HG03025 (cell line): Measurements from ENCODE around the gene PROSER3.
"Not testable (repeated sequence)": the region's sequence is repeated elsewhere in the genome, so short reads cannot be mapped to it uniquely, and the experiment has no call there.

Experiments
- ATAC-seq: cut with Tn5 transposase; IDR thresholded peaks from one replicate; pipeline ENCODE4 v1.9.1; 2021; ENCODE audit warnings: mild to moderate bottlenecking, moderate library complexity; ENCODE audit not compliant: unreplicated experiment, low FRiP score

Gene PROSER3

DNA sequence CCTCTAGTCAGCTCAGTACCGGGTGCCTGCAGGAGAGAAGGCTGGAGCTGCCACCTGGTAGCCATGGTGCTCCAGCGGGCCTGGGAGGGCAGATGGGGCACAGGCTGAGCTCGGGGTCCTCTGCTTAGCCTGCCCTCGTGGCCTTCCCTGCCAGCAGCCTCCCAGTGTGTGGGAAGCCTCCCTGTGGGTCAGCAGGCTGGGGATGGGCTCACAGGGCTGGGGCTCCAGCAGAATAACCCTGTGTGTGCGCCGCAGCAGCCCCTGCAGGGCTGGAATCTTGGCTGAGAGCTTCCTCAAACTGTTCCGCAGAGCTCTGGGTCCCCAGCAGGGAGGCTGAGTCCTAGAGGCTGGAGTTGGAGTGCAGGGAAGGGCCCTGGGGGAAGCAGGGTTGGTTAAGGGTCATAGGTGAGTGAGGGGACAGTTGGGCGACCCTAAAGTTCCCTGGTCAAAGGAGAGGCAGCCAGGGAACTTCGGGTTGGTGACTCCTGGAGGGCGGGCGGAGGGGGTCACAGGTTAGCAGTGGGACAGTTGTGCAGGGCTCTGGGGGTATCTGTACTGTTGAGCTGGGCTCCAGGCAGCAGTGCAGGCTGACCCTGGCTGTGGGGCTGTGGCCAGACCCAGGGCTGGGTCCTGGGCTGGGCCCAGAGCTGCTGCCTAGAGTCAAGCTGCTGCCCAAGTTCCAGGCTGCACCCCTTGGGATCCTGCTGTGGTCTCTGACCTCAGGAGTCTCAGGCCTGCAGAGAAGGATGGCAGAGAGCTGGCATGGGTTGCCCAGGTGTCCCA lies 31.4 kb downstream of the PROSER3 start:
- no peak for ATAC-seq

DNA sequence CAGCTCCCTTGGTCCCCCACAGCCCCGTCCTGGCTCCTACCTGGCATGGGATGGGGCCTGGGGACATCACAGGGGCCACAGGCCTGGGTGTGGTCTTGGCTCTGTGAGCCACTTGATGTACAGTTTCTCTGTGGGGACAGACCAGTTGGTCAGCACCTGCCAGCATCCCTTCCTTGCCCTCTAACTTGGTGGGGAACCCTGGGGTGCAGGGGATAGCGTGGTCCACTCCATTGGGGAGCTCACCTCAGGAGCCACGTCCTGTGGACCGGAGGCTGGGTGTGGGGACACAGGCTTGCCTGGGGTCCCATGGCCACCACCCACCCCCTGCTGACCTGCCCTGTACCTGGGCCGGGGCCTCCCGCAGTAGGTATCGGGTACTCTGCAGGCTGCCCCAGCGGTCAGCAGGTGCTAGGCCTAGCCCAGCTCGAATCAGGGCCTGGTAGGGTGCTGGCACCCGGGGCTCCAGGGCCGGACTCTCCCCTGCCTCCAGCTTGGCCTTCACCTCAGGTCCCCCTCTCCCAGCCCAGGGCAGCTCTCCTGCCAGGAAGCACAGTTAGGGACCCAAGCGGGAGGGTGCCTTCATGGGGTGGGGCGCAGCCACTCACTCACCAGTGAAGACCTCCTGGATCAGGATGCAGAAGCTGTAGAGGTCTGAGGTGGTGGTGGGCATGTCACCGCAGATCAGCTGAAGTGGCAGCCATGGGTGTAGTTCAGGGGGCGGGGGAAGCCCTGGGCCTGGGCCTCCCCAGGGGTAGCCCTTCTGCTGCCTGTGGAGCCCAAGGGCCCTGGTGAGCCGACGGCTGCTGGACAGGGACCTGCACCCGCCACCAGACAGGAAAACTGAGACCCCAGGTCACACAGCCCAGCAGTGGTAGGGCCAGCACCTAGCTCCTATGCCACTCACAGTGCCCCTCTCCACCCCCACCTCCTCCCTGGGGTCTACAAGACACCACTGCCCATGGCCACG lies 32.3 kb downstream of the PROSER3 start:
- ATAC-seq: no peak

DNA sequence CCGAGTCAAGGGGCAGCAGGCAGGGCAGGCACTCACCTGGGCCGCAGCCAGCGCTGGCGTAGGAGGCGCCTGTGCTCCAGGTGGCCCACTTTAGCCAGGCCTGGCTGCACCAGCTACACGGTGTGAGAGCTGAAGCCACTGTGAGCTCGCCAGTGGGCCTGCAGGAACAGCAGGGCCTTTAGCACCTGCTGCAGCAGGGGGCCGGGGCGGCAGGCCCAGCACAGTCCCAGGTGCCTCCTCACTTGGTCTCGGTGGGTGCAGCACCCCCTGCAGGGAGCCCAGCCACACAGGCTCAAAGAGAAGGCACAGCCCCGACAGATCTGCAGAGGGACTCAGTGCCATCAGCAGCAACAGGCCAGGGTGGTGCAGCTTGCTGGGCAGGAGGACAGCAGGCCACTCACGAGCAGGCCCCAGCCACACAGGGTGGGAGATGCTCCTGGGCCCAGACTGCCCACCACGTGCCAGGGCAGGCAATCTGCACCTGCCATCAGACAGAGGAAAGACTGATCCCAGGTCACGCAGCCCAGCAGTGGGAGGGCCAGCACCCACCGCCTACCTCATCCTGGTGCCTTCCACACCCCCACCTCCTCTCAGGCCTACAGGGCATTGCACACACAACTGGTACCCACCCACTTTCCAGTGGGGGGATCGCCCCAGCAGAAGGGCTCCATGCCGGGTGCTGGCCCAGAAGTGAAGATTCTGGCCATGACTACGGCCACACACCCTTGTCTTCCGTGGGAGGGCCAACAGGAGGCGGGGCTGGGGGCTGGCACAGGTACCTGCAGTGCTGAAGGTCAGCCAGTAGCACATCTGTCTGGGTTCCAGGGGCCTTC lies 33.2 kb downstream of the PROSER3 start:
- no peak for ATAC-seq

DNA sequence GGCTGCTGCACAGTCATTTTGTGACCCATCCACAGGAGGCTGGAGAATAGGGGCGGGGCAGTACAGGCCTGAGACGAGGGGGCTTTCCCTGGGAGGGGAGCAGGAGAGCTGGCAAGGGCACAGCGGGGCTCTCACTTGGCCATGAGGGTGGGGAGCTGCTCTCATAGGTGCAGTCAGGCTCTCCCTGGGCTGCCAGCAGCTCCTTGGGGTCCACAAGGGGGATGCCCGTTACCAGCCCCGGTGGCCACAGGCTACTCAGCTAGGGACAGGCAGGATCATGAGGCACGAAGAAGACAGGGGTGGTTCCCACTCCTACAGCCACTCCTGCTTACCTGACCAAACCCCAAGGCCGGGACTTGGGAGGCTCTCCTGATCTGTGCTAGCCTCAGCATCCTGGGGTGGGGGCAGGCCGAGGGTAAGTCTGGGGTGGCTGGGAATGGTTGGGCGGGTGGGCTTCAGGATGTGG lies 33.9 kb downstream of the PROSER3 start:
- no peak for ATAC-seq

DNA sequence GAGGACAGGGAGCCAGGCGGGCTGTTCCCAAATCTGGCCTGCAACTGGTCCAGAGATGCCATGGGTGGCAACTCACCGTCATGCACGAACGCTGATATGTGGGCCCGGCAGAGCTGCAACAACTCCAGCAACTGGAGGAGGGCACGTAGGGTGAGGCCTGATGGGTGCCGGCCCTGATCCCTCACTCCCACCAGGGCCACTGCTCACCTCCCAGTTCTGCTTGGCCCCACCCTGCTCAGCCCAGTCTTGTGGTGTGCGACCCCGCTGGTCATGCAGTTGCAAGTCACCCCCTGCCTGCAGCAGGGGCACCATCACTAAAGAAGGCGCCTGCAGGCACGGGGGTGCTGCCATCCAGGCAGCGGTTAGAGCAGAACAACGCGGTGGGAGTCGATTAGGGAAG lies 34.3 kb downstream of the PROSER3 start:
- ATAC-seq: no peak

DNA sequence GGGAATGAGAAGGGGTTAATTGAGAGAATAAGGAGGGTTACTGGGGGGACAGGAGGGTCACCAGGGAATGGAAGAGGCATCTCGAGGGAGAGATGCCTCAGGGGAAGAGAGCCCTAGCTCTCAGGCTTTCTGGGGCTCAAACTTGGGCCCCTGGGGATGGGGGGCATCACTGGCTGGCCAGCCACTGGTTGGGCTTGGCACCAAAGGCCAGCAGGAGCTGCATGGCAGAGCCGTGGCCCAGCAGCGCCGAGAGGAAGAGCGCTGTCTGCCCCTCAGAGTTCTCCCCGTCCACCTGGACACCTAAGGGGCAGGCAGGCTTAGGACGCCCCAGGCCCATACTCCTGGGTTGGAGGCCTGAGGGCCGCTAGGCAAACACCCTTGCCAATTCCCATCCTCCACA lies 34.9 kb downstream of the PROSER3 start:
- no peak for ATAC-seq

DNA sequence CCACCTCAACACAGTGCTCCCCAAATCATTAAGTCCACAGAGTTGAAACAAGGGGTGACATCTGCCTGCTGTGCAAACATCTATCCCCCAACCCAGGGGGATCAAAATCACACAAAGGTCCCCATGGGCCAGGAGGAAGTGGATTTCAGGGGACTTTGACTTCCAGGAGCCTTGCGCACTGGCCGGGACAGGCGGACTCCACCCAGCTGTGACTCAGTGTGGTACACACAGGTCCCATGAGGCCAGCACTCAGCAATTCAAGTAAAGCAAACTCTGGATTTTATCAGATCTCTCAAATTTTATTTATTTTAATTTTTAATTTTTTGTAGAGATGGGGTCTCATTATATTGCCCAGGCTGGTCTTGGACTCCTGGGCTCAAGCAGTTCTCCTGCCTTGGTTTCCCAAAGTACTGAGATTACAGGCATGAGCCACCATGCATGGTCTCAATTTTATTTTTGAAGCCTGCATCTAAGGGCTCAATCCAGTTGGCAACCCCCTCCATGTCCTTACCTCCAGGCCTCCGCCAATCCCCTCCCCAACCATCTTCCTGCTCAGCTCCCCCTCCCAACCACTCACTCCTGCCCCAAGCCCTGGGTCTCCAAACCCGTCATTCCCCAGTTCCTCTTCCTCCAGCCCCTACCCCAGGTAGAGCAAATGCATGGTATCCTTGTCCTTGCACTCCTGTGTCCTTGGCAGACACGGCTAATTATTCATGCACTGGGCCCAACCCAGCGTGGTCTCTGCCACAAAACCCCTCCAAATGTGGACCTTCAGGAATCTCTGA lies 35.6 kb downstream of the PROSER3 start:
- no peak for ATAC-seq

DNA sequence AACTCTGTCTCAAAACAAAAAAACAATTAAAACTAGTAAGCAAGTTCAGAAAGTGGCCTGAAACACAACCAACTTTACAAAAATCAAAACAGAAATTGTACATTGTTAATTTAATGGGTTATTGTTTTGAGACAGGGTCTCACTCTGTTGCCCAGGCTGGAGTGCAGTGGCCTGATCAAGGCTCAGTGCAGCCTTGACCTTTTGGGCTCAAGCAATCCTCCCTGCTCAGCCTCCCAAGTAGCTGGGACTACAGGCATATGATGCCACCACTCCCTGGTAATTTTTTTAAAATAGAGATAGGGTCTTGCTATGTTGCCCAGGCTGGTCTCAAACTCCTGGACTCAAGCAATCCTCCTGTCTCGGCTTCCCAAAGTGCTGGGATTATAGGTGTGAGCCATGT lies 37.6 kb downstream of the PROSER3 start:
- ATAC-seq: not testable (repeated sequence)

DNA sequence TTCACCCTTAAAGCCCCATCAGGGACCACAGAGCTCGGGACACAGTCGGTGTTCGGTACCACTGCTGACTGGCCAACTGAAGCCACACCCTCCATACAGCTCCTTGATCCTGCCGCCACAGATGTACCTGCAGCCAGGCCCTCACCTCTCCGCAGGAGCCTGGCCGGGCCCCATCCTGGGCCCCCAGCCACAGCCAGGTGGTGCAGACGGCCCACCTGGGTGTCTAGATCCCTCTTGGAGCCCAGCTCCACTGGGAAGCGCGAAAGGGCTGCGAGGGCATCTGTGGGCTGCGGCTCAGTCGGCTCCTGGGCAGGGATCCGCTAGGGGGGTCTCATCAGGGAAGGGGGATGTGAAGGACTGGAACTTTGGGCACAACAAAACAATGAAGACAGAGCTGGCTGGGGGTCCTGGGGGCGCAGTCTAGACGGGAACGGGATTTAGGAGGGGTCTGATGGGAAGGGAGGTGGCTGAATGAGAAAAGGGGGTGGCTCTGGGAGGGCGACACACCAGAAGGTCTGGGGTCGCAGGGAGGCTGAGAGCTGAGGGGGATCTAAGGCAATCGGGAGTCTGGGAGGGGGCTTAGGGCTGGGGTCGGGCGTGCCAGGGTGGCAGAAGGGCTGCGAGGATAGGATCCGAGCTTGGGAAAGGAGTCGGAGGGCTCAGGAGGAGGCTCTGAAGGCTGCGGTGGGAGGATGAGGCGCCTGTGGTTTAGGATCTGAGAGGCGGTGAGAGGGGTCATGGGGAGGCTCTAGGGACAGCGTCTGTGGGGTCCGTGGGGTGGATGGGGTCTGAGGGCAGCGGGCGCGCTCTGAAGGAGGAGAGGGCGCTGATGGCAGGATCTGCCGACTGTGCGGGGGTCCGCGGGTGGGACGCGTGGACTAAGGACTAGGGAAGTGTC lies 38.9 kb downstream of the PROSER3 start:
- ATAC-seq: no peak

DNA sequence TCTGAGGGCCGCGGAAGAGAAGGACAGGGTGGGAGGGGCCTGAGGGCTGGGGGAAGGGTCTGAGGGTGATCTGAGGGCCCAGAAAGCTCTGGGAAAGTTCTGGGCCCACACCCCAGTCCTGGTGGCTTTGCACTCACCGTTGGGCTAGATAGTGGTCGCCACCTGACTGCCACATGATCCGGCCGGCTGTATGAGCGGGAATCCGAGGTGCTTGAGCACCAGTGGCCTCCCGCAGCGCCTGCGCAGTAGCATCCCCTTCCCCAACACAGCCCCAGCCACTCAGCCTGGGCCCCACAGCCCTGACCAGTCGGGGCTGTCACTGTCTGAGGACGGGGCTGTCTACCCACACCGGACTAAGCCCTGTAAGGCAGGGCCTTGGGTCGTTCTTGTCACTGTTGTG lies 39.7 kb downstream of the PROSER3 start:
- ATAC-seq: no peak

DNA sequence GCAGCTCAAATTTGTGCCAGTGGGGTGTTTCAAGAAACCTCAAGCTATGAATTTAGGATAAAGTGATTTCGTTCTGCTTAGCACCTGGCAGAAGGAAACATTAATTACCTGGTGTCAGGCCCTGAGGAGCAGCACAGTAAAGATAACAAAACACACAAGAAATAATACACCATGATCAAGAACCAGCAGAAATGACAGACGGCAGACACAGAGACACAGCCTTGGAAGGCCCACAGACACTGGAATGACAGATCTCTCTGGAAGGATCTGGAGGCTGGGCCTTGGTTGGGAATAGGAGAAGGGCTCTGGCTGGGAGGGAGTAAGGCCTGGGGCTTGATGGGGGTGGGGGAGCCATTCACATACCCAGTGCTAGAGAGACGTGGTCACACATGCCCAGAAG lies 43.9 kb downstream of the PROSER3 start:
- no peak for ATAC-seq

DNA sequence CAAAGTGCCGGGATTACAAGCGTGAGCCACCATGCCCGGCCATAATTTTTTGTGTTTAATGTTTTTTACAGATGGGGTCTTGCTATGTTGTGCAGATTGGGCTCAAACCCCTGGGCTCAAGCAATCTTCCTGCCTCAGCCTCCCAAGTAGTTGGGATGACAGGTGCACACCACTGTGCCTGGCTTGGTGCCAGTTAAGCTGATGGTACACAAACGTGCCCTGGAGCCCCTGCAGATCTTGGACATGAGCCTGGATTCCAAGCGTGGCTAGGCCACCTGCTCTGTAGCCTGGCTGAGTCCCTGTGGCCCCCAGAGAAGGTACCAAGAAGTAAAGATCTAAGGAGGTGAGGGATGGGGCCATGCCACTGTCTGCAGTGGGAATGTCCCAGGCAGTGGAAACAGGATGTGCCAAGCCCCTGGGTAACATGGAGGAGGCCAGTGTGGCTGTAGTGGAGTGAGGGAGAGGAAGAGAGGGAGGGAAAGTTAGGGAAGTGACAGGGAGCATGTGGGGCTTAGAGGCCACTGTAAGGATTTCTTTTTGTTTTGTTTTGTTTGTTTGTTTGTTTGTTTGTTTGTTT lies 47.6 kb downstream of the PROSER3 start:
- ATAC-seq: no peak

DNA sequence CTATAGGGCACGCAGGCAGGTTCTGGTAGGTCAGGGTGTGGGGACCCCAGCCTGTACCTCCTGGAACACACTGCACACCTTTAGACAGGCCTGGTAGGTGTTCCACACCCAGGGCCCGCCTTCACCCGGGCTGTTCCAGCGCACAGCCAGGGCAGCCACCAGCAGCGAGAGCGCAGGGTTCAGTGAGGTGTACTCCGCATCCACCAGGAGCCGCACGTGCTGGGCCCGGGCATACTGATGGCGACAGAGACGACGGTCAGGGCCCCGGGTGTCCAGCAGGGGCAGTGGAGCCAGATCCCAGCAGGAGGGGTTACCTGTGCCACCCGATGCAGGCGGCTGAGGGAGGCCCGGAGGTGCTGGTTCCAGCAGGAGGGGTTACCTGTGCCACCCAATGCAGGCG lies 48.6 kb downstream of the PROSER3 start:
- no peak for ATAC-seq

DNA sequence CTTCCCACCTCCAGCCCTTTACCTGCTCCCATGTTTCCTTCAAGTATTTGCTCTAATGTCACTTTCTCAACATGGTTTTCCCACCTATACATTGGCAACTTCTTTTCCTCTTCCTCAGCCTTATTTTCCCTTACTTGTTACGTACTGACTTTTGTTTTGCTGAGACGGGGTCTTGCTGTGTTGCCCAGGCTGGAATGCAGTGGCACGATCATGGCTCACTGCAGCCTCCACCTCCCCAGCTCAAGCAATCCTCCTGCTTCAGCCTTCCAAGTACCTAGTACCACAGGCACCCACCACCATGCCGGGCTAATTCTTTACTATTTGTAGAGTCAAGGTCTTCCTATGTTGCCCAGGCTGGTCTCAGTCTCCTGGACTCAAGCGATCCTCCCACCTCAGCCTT lies 49.7 kb downstream of the PROSER3 start:
- no peak for ATAC-seq

DNA sequence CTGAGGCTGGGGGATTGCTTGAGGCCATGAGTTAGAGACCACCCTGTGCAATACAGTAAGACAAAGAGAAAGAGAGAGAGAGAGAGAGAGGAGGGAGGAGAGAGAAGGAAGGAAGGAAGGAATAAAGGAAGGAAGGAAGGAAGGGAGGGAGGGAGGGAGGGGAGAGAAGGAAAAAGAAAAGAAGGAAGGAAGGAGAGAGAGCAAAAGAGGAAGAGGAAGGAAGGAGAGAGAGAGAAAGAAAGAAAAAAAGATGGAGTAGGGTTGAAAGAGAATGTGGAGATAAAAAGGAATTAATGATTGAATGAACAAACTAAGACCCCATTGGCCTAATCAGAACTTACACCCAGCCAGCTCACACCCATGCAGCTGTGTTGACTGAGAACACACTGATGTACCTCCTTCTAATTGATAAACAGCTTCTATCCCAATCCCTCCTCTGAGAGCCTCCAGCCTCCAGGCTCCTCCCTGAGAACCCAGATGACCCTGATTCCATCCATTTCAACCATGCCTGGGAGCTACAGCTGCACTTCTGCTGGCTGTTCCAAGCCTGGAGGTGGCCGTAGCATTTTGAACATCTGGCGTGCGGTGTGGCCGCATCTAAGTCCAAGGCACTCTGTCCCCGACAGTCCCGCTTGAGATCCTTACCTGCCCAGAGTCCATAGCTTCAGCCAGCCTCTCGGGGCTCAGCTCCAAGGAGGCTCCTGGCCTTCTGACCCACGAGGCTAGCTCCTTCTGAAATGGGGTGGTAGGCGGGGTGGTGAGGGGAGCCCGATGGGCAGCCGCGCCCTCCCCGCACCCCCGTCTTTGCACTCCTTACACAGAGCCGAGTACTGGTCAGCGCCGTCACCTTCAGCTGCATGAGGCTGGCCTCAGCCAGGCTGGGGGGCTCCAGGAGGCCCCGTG lies 53.6 kb downstream of the PROSER3 start:
- ATAC-seq: no peak

DNA sequence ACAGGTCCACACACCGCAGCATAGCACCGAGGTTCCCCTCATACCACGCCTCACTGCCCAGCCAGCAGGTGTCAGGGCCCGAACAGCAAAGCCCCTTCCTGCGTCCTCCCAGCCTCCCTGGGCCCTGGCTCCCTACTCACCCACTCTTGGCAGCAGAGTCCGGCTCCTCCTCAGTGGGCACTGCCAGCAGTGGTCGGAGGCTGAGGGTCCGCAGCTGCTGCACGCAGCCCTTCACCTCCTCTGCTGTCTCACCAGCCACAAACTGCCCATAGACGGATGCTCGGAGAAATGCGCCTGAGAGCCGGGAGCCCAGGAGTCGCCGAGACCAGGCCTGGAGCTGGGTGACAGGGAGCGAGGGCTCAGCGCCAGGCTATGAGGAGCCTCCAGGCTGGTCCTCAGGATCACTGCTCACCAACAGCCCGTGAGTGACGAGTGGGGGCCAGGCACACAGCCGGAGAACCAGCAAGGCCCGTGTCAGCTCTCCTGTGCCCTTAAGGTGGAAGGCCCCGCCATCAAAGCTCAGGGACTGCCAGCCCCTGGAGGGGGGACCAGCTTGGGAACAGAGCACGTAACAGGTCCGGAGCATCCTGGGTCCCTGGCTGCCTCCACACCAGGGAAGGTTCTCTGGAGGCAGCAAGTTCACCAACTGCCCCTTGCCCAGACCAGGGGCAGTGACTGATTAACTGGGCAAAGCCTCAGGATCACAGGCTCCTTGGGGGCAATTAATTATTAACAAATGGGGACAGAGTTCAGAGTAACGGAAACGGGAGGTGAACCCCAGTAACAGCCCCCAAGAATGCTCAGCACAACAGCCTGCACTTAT lies 54.5 kb downstream of the PROSER3 start, which contains the start of gene PRODH2:
TSS of gene PRODH2 (minus strand) at position 626 of the 823 bp plus-strand sequence. CDS start at position 586, 40 bp downstream.
- ATAC-seq: no peak
